Breast epithelium (tissue), 3 donors: Measurements from ENCODE around the gene KDM4C.

Source experiments
- POLR2A ChIP-seq: fragments of 450-650 bp; IDR thresholded peaks from one replicate; pipeline ENCODE4 v1.6.1; 2016; ENCODE audit warnings: antibody characterized with exemption, mild to moderate bottlenecking, moderate library complexity
- POLR2AphosphoS5 ChIP-seq, 3 donors: sonication (generic); formaldehyde crosslinking; IDR thresholded peaks; one replicate each; pipeline ENCODE4 v1.6.1; 2017; ENCODE audit warnings: antibody characterized with exemption in 3 of 3
- TF ChIP-seq, protein P1 (sequence below), 3 donors: fragments of 450-650 bp; IDR thresholded peaks; one replicate each; pipeline ENCODE4 v1.5.1; 2016 to 2017; ENCODE audit warnings: antibody characterized with exemption in 3 of 3, mild to moderate bottlenecking in 3 of 3, moderate library complexity in 3 of 3

DNA sequence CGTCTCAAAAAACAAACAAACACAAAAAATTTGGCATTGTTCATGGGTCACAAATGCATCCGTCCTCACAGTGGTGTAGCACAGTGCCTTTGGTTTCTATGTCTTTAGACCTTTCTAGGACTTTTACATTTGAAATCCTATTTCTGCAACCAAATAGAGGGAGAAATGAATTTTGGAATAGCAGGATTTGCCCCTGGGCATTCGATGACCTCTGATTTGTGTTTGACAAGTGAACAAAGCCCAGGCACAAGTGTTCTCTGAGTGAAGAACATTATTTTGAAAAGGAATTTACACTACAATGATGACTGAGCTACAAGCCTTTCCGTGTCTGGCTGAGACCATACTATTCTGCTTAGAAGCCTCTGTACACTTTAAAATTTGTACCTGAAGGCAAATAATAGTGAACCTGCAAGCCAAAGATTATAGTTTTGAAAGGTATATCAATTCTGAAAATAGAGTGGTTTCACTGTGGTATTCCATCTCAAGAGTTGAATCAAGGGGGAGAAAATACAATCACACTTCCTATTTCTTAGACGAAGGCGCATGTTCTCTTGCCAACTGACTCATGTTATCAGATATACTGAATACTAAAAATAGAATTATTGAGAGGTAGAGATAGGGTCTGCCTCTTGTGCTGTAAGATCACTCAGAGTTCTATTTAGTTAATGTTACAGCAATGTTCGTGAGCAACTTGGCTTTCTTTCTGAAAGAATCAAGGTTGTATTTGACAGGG is 297.6 kb downstream of the KDM4C start:
- TF ChIP-seq POLR2A (no peak), POLR2AphosphoS5 (IDR thresholded peaks at IDR 0.05) (no peak)
- TF ChIP-seq, protein P1, sequence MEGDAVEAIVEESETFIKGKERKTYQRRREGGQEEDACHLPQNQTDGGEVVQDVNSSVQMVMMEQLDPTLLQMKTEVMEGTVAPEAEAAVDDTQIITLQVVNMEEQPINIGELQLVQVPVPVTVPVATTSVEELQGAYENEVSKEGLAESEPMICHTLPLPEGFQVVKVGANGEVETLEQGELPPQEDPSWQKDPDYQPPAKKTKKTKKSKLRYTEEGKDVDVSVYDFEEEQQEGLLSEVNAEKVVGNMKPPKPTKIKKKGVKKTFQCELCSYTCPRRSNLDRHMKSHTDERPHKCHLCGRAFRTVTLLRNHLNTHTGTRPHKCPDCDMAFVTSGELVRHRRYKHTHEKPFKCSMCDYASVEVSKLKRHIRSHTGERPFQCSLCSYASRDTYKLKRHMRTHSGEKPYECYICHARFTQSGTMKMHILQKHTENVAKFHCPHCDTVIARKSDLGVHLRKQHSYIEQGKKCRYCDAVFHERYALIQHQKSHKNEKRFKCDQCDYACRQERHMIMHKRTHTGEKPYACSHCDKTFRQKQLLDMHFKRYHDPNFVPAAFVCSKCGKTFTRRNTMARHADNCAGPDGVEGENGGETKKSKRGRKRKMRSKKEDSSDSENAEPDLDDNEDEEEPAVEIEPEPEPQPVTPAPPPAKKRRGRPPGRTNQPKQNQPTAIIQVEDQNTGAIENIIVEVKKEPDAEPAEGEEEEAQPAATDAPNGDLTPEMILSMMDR (IDR thresholded peaks at IDR 0.05): no peak
